CD14-positive monocyte (primary cell): Measurements from ENCODE around the gene RLN2. TPM values are rescaled to one million over a fixed set of nuclear protein-coding genes. Genes with fewer than 3 reads are reported as not detected.

Experiments used
- DNase-seq, 3 donors: peaks; one replicate each; pipeline ENCODE4 v3.0.0-alpha.2; 2011 to 2022
- H2AFZ ChIP-seq: 2 replicates; pipeline ENCODE4 v1.6.0; 2012; ENCODE audit warnings: mild to moderate bottlenecking, low read depth, low read length, inconsistent platforms; ENCODE audit not compliant: insufficient read depth, poor library complexity, severe bottlenecking
- H3K27ac ChIP-seq, 2 donors: 1 replicate in 1 of 2; 2 replicates in 1 of 2; pipeline ENCODE4 v1.5.1; 2012 to 2013; ENCODE audit warnings: low read length in 2 of 2, control low read depth in 1 of 2, inconsistent platforms in 1 of 2, low read depth in 1 of 2, mild to moderate bottlenecking in 1 of 2
- H3K27me3 ChIP-seq, 2 donors: one replicate each; pipeline versions ENCODE4 v1.6.0 to v1.6.1; 2011 to 2013; ENCODE audit warnings: low read length in 2 of 2; ENCODE audit not compliant: control insufficient read depth in 2 of 2, insufficient read depth in 2 of 2
- H3K36me3 ChIP-seq, 2 donors: replicated peaks in 1 of 2; 1 replicate in 1 of 2; 2 replicates in 1 of 2; pipeline versions ENCODE4 v1.5.1 to v1.6.1; 2012 to 2013; ENCODE audit warnings: low read length in 2 of 2, control low read depth in 1 of 2, inconsistent platforms in 1 of 2, mild to moderate bottlenecking in 1 of 2; ENCODE audit not compliant: insufficient read depth in 2 of 2, control insufficient read depth in 1 of 2
- H3K4me1 ChIP-seq, 2 donors: 1 replicate in 1 of 2; 2 replicates in 1 of 2; pipeline versions ENCODE4 v1.5.1 to v1.6.1; 2012 to 2013; ENCODE audit warnings: low read length in 2 of 2, control low read depth in 1 of 2, inconsistent platforms in 1 of 2, mild to moderate bottlenecking in 1 of 2, moderate library complexity in 1 of 2; ENCODE audit not compliant: insufficient read depth in 2 of 2, control insufficient read depth in 1 of 2
- H3K4me2 ChIP-seq: replicated peaks from 2 replicates; pipeline ENCODE3; 2012; ENCODE audit warnings: low read length, moderate library complexity, mild to moderate bottlenecking; ENCODE audit not compliant: poor library complexity, severe bottlenecking; ENCODE audit errors: extremely low read depth
- H3K4me3 ChIP-seq, 3 experiments: fragments of 200-600 bp in 1 of 3; sonication (generic) in 1 of 3; replicated peaks in 1 of 3; 1 replicate in 2 of 3; 2 replicates in 1 of 3; pipeline ENCODE4 v1.5.1; 2011 to 2013; ENCODE audit warnings: low read length in 3 of 3, mild to moderate bottlenecking in 3 of 3, control low read depth in 2 of 3, low read depth in 2 of 3, inconsistent platforms in 1 of 3, moderate library complexity in 1 of 3
- H3K79me2 ChIP-seq: 2 replicates; pipeline ENCODE4 v1.6.0; 2012; ENCODE audit warnings: mild to moderate bottlenecking, control low read depth, inconsistent platforms, low read length, moderate library complexity; ENCODE audit not compliant: insufficient read depth
- H3K9ac ChIP-seq: 2 replicates; pipeline ENCODE4 v1.6.0; 2017; ENCODE audit warnings: low read length, mild to moderate bottlenecking; ENCODE audit not compliant: insufficient read depth, poor library complexity, severe bottlenecking
- H3K9me3 ChIP-seq, 2 donors: replicated peaks in 1 of 2; 1 replicate in 1 of 2; 2 replicates in 1 of 2; pipeline versions ENCODE4 v1.5.1 to v1.6.1; 2012 to 2013; ENCODE audit warnings: low read length in 2 of 2, control low read depth in 1 of 2; ENCODE audit not compliant: control insufficient read depth in 1 of 2, insufficient read depth in 1 of 2
- H4K20me1 ChIP-seq: 2 replicates; pipeline ENCODE4 v1.6.0; 2012; ENCODE audit warnings: mild to moderate bottlenecking, low read length, control low read depth, moderate library complexity; ENCODE audit not compliant: insufficient read depth
- H3K27ac Mint-ChIP-seq, 7 donors: one replicate each; pipeline ENCODE4 v1.8.0; 2020; ENCODE audit warnings: mild to moderate bottlenecking in 7 of 7, mixed read lengths in 7 of 7, moderate library complexity in 6 of 7, inconsistent platforms in 2 of 7
- H3K27me3 Mint-ChIP-seq, 3 donors: one replicate each; pipeline ENCODE4 v1.8.0; 2021 to 2022; ENCODE audit warnings: low read depth in 3 of 3, mild to moderate bottlenecking in 3 of 3, mixed read lengths in 3 of 3, moderate library complexity in 3 of 3, inconsistent platforms in 1 of 3
- H3K36me3 Mint-ChIP-seq, 2 donors: one replicate each; pipeline ENCODE4 v1.8.0; 2020; ENCODE audit warnings: mixed read lengths in 2 of 2, inconsistent platforms in 1 of 2, mild to moderate bottlenecking in 1 of 2
- H3K4me1 Mint-ChIP-seq: one replicate; pipeline ENCODE4 v1.8.0; 2020; ENCODE audit warnings: mild to moderate bottlenecking, mixed read lengths
- H3K4me3 Mint-ChIP-seq, 2 donors: one replicate each; pipeline ENCODE4 v1.8.0; 2020; ENCODE audit warnings: mild to moderate bottlenecking in 2 of 2, mixed read lengths in 2 of 2, moderate library complexity in 1 of 2
- H3K9me3 Mint-ChIP-seq, 7 donors: one replicate each; pipeline ENCODE4 v1.8.0; 2020 to 2022; ENCODE audit warnings: mixed read lengths in 7 of 7, mild to moderate bottlenecking in 6 of 7, moderate library complexity in 6 of 7, inconsistent platforms in 2 of 7
- WGBS: methylation state at CpG from one replicate; pipeline ENCODE4 v1.1.5; 2013; ENCODE audit warnings: missing lambda C conversion rate; ENCODE audit not compliant: insufficient coverage; 5-methylcytosine and 5-hydroxymethylcytosine counted together
- intact Hi-C, 2 donors: fragments of 100-400 bp; cut with micrococcal nuclease; formaldehyde crosslinking; loops; one replicate each; pipeline versions ENCODE4 v1.15.0 to v1.15.1; 2023
- polyA plus RNA-seq, 3 donors: library from polyadenylated mRNA; depleted of rRNA in 1 of 3; unstranded in 2 of 3; stranded (reverse) in 1 of 3; fragments of 300-500 nt in 2 of 3; fragments of >200 nt in 1 of 3; fragmentation: Illumina TruSeq in 2 of 3; gene quantifications; 1 replicate in 2 of 3; 2 replicates in 1 of 3; pipeline ENCODE4 v1.2.3, GENCODE V29; 2012 to 2021
- small RNA-seq: library from RNA; depleted of rRNA; stranded (forward); fragments of <200 nt; gene quantifications from one replicate; pipeline ENCODE3, GENCODE V24; 2012; ENCODE audit warnings: low read depth; ENCODE audit not compliant: insufficient read length
- TF ChIP-seq, protein P1 (sequence below): fragments of 200-600 bp; IDR thresholded peaks from one replicate; pipeline ENCODE4 v1.8.0; 2022; ENCODE audit warnings: antibody characterized with exemption, mild to moderate bottlenecking

Gene RLN2
- polyA plus RNA-seq, 3 donors = not detected

DNA sequence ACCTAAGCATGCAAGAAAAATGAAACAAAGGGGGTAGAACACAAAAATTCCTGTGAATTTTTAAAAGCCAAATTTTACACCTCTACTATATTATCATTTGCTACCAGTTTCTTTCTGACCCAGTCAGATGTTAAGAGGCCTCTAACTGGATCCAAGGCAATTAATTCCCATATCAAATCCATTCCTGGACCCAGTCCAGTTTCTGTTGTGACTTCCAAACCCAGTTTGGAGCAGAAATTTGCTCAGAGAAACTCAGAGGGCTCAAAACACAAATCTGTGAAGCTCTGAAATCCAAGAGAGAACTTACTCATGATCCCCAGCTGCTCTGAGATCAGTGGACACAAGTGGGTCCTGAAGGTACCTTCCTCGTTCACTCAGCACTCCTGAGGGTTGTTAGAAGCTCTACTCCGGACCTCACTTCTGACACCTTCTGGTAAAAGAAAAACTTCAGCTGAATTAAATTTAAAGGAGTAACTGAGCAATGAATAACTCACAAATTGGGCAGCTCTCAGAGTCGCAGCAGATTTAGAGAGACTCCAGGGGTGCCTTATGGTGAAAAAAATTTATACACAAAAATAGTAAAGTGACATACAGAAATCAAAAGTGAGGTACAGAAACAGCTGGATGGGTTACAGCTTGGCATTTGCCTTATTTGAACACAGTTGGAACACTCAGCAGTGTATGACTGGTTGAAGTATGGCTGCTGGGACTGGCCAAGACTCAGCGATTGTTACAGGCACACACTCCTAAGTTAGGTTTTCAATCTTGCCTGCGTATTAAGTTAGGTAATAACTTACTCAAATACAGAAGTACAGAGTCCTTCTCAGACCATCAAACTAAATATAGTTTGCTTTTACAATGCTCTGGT is 40.9 kb downstream of the RLN2 start:
- peaks cover 6% of the 10 kb centered on the region for H3K4me1 Mint-ChIP-seq
- peaks cover 0 to 10% (median 3%) of the 10 kb centered on the region in 7 donors for H3K9me3 Mint-ChIP-seq
- Histone ChIP-seq H3K9ac (no peak overlapping the region), H2AFZ (no peak overlapping the region), H3K27me3 (no peaks in the 10 kb centered on the region), H3K4me3 (no peak overlapping the region), H3K27ac (no peak overlapping the region), H4K20me1 (no peaks in the 10 kb centered on the region), H3K36me3 (no peaks in the 10 kb centered on the region), H3K79me2 (no peaks in the 10 kb centered on the region), H3K9me3 (no peaks in the 10 kb centered on the region), H3K4me1 (no peaks in the 10 kb centered on the region), H3K4me2 (no peak overlapping the region)
- no CpG with 5 or more reads among the region's 5 CpGs for WGBS
- intact Hi-C loops = no loop called here
- TF ChIP-seq, protein P1, sequence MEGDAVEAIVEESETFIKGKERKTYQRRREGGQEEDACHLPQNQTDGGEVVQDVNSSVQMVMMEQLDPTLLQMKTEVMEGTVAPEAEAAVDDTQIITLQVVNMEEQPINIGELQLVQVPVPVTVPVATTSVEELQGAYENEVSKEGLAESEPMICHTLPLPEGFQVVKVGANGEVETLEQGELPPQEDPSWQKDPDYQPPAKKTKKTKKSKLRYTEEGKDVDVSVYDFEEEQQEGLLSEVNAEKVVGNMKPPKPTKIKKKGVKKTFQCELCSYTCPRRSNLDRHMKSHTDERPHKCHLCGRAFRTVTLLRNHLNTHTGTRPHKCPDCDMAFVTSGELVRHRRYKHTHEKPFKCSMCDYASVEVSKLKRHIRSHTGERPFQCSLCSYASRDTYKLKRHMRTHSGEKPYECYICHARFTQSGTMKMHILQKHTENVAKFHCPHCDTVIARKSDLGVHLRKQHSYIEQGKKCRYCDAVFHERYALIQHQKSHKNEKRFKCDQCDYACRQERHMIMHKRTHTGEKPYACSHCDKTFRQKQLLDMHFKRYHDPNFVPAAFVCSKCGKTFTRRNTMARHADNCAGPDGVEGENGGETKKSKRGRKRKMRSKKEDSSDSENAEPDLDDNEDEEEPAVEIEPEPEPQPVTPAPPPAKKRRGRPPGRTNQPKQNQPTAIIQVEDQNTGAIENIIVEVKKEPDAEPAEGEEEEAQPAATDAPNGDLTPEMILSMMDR = no peak
- no peaks in the 10 kb centered on the region for H3K36me3 Mint-ChIP-seq
- peaks cover 0 to 6% (median 2%) of the 10 kb centered on the region in 3 donors for H3K27me3 Mint-ChIP-seq
- H3K27ac Mint-ChIP-seq = no peak overlapping the region
- no peak for DNase-seq
- H3K4me3 Mint-ChIP-seq = no peak overlapping the region

Small RNAs within 50 kb of the gene (small RNA-seq; reads per million reads assigned to genes)
- gene HMGN2P31 = not detected

Other genes starting within 250 kb of the RLN2 start
- gene INSL6, start 119.1 kb downstream of the RLN2 start, polyA plus RNA-seq = not detected
- gene INSL4, start 73.3 kb downstream of the RLN2 start, polyA plus RNA-seq = not detected
- gene RLN1, start 35.2 kb upstream of the RLN2 start, polyA plus RNA-seq = not detected
- gene PLGRKT, start 133.2 kb upstream of the RLN2 start, polyA plus RNA-seq = 10 to 100 TPM in 2 of 3 donors, 1 to 10 TPM in 1; 4.6 to 19.7 (median 14.8) TPM
- gene CD274, start 145.8 kb upstream of the RLN2 start, polyA plus RNA-seq = under 1 TPM in 2 of 3 donors, not detected in 1; 0.24 to 0.84 TPM
- gene PDCD1LG2, start 205.8 kb upstream of the RLN2 start, polyA plus RNA-seq = under 1 TPM; 0.16 to 0.41 (median 0.17) TPM